ENCODE measurements around the gene B3GNT8.

GRCh38 chr19:41376241-41376997, 50.8 kb downstream of the B3GNT8 start, which contains the start of gene TMEM91:
- TF ChIP-seq CTCF (IDR thresholded peaks at IDR 0.05; ENCODE audit: poor library complexity, severe bottlenecking) (no peak), EP300 (conservative IDR thresholded peaks at IDR 0.05; ENCODE audit: poor library complexity, severe bottlenecking) (no peak), POLR2AphosphoS5 (IDR thresholded peaks at IDR 0.05) (no peak), MXI1 (conservative IDR thresholded peaks at IDR 0.05; ENCODE audit: poor library complexity, severe bottlenecking) (no peak), EZH2 (IDR thresholded peaks at IDR 0.05; ENCODE audit: borderline replicate concordance, insufficient read depth, low read length, poor library complexity, severe bottlenecking) (no peak), TAF1 (IDR thresholded peaks at IDR 0.05; ENCODE audit: low read depth) (no peak), SMC3 (conservative IDR thresholded peaks at IDR 0.05; ENCODE audit: poor library complexity) (no peak), REST (IDR thresholded peaks at IDR 0.05; ENCODE audit: borderline replicate concordance) (no peak)

Data from neural cell (in vitro differentiated cells).